ENCODE results near the gene RSPH3. TPM values are rescaled to one million over a fixed set of nuclear protein-coding genes. Genes with fewer than 3 reads are reported as not detected.

RSPH3 gene
- total and polyA plus RNA-seq, 2 of the 8 experiments (the other 6 are each of a cell fraction or from before 2014, with no cell fraction given), result 0.60 to 2.7 TPM

DNA sequence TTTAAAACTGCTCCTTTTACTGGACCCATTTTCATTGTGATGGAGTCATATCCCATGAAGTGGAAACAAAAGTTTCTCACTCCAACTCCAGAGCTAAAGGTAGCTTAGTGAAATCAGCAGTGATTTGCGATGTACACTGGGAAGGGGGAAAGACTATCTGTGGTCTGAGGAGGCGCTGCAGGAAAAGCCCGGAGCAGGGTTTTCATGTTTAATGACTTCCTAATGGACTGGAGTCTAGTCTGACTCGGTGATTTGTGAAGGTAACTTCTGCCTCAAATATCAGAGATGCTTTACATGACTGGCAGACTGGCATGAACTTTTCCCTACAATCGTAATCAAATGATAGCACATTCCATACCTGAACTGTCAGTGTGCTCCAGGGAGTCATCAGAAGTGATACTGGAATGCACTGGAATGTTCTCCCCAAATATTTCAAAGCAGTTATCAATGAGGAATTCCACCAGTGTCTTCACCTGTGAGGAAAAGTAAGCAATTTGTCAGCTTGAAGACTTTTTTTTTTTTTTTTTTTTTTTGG, 37.8 kb upstream of the RSPH3 start (continued):
- TF ChIP-seq, protein P1, sequence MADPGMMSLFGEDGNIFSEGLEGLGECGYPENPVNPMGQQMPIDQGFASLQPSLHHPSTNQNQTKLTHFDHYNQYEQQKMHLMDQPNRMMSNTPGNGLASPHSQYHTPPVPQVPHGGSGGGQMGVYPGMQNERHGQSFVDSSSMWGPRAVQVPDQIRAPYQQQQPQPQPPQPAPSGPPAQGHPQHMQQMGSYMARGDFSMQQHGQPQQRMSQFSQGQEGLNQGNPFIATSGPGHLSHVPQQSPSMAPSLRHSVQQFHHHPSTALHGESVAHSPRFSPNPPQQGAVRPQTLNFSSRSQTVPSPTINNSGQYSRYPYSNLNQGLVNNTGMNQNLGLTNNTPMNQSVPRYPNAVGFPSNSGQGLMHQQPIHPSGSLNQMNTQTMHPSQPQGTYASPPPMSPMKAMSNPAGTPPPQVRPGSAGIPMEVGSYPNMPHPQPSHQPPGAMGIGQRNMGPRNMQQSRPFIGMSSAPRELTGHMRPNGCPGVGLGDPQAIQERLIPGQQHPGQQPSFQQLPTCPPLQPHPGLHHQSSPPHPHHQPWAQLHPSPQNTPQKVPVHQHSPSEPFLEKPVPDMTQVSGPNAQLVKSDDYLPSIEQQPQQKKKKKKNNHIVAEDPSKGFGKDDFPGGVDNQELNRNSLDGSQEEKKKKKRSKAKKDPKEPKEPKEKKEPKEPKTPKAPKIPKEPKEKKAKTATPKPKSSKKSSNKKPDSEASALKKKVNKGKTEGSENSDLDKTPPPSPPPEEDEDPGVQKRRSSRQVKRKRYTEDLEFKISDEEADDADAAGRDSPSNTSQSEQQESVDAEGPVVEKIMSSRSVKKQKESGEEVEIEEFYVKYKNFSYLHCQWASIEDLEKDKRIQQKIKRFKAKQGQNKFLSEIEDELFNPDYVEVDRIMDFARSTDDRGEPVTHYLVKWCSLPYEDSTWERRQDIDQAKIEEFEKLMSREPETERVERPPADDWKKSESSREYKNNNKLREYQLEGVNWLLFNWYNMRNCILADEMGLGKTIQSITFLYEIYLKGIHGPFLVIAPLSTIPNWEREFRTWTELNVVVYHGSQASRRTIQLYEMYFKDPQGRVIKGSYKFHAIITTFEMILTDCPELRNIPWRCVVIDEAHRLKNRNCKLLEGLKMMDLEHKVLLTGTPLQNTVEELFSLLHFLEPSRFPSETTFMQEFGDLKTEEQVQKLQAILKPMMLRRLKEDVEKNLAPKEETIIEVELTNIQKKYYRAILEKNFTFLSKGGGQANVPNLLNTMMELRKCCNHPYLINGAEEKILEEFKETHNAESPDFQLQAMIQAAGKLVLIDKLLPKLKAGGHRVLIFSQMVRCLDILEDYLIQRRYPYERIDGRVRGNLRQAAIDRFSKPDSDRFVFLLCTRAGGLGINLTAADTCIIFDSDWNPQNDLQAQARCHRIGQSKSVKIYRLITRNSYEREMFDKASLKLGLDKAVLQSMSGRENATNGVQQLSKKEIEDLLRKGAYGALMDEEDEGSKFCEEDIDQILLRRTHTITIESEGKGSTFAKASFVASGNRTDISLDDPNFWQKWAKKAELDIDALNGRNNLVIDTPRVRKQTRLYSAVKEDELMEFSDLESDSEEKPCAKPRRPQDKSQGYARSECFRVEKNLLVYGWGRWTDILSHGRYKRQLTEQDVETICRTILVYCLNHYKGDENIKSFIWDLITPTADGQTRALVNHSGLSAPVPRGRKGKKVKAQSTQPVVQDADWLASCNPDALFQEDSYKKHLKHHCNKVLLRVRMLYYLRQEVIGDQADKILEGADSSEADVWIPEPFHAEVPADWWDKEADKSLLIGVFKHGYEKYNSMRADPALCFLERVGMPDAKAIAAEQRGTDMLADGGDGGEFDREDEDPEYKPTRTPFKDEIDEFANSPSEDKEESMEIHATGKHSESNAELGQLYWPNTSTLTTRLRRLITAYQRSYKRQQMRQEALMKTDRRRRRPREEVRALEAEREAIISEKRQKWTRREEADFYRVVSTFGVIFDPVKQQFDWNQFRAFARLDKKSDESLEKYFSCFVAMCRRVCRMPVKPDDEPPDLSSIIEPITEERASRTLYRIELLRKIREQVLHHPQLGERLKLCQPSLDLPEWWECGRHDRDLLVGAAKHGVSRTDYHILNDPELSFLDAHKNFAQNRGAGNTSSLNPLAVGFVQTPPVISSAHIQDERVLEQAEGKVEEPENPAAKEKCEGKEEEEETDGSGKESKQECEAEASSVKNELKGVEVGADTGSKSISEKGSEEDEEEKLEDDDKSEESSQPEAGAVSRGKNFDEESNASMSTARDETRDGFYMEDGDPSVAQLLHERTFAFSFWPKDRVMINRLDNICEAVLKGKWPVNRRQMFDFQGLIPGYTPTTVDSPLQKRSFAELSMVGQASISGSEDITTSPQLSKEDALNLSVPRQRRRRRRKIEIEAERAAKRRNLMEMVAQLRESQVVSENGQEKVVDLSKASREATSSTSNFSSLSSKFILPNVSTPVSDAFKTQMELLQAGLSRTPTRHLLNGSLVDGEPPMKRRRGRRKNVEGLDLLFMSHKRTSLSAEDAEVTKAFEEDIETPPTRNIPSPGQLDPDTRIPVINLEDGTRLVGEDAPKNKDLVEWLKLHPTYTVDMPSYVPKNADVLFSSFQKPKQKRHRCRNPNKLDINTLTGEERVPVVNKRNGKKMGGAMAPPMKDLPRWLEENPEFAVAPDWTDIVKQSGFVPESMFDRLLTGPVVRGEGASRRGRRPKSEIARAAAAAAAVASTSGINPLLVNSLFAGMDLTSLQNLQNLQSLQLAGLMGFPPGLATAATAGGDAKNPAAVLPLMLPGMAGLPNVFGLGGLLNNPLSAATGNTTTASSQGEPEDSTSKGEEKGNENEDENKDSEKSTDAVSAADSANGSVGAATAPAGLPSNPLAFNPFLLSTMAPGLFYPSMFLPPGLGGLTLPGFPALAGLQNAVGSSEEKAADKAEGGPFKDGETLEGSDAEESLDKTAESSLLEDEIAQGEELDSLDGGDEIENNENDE (IDR thresholded peaks at IDR 0.05; ENCODE audit: insufficient replicate concordance, low read length), result no peak
- TF ChIP-seq BRCA1 (IDR thresholded peaks at IDR 0.05; ENCODE audit: low read depth, low read length), result no peak
- TF ChIP-seq RXRA (IDR thresholded peaks at IDR 0.05; ENCODE audit: insufficient read depth, low read depth, low read length), result no peak

All from H1 (cell line).